GM19328 (cell line): ENCODE measurements around the gene SIRPB2.

Experiments used
- ATAC-seq: cut with Tn5 transposase; IDR thresholded peaks from one replicate; pipeline ENCODE4 v1.9.1; 2021; ENCODE audit warnings: mild to moderate bottlenecking, moderate library complexity; ENCODE audit not compliant: unreplicated experiment

Gene SIRPB2

DNA sequence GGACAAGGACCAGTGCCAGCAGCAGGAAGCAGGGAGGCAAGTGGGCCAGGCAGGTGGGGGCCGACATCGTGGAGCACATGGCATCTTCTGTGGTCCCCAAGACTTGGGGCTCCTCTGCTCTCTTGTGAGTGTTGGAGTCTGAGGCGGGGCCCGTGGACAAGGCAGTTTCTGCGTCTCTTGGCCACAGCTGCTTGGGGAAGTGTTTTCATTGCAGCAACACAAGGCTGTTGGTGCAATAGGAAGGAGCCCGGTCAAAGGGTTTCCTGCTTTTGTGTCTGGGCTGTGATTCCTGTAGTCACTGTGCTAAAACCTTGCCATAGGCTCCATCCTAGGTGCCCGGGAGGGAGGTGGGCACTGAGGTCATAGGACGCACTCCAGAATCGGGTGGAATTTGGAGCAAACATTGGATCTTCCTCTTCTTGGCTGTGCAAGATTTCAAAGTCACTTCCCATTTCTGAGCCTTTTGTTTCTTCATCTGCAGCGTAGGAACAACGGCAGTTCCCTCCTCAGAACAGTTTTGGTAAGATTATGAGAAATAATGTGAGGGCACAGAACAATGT lies at the start of gene SIRPB2:
SIRPB2 (minus strand) TSS at position 140 of the 560 bp plus-strand sequence; CDS start at position 79, 61 bp downstream.
- no peak for ATAC-seq

GRCh38 chr20:1539816-1540419 lies 48.7 kb upstream of the SIRPB2 start:
- no peak for ATAC-seq

DNA sequence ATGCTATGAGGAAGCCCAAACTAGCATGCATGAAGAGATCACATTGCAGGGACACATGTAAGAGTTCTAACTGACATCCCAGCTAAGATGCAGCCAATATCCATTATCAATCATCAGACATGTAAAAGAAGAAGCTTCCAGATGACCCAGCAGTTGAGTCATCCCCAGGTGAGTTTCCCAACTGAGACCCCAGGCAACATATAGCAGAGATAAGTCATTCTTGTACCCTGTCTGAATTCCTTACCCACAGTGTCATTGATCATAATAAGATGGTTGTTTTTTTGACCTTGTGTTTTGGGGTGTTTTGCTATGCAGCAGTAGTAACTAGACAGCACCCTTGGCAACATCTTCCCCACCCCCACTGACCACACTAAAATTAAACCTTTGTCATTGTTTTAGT lies 47.4 kb upstream of the SIRPB2 start:
- ATAC-seq, result no peak

GRCh38 chr20:1537731-1538058 lies 46.5 kb upstream of the SIRPB2 start:
- no peak for ATAC-seq

DNA sequence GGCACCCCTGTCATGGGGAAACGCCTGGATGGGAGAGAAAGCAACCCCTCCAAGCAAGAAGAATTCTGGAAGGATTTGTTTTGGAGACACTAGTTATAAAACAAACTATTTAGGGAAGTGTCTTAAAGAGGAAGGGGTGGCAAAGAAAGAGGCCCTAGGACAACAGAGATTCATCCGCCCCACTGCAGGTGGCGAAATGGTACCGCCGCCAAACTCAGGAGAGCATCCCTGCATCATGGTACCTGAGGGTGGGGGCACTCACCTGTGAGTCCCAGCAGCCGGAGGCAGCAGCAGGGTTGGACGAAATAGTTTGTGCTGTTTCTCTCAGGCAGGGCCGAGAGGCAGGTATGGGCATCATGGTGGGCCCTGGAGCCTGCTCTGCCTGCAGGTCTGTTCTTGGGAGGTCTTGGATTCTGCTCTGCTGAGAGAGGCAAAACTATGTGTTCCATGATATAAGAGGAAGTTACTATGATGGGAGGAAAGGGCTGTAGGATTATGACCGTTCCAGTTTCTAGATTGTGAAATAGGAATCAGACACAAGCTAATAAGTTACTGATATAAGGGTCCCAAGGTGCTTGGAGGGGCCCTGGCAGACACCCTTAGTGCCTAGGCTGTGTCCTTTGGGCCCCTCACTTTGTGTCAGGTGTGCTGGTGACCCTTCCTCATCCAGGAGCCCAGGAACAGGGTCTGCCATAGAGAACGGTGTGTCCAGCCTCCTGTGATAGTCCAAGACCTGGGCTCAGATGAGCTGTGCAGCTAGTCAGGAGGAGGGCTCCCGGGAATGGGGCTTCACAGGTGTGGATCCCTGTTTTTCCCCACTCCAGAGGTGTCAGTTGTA lies 45.9 kb upstream of the SIRPB2 start:
- no peak for ATAC-seq

- ATAC-seq, result peak; percentile 86
These were observed 44.4 kb upstream of the SIRPB2 start for GRCh38 chr20:1535420-1536175.

DNA sequence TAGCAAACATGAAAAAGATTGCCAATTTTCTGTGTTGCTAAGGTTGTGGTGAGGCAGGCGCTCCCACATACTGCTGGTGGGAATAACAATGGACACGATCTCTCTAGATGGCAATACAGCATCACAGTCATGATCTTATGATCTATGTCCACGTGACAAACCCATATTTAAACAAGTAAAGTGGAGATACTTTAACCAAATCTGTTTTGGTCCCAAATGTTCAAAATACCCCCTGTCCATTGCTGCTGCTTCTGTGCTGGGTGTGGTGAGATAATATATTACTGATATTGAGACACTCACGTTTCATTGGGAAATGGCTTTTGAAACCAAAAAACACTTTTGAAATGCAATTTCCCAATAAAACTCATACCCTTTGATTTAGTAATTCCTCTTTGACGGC lies 43.3 kb upstream of the SIRPB2 start:
- ATAC-seq, result no peak

- no peak for ATAC-seq
These were observed 41.8 kb upstream of the SIRPB2 start for GRCh38 chr20:1533059-1533458.

DNA sequence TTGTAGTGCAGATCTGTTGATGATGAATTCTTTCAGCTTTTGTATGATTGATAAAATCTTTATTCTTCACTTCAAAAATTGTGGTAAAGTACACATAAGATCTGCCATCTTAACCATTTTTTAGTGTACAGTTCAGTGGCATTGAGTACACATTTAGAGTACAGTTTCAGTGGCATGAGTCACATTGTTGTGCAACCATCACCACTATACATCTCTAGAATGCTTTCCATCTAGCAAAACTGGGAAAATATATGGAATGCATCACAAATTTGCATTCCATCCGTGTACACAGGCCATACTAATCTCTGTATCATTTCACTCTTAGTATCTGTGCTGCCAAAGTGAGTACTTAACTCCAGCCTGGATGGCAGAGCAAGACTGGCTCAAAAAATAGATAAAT lies 37.6 kb upstream of the SIRPB2 start:
- no peak for ATAC-seq

DNA sequence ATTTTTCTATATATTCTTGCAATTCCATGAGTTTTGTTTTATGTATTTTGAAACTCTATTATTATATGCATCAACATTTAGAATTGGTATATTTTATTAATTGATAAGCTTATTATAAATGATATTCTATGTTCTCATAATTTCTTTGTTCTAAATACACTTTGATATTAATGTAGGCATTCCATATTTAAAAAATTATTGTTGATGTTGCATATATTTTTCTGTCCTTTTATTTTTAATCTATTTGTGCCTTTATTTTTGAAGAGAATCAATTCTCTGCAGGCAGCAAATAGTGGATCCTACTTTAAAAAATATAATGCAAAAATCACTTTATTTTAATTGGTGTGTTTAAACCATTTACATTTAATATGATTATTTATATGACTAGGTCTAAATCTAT lies 36.7 kb upstream of the SIRPB2 start:
- ATAC-seq, result no peak

DNA sequence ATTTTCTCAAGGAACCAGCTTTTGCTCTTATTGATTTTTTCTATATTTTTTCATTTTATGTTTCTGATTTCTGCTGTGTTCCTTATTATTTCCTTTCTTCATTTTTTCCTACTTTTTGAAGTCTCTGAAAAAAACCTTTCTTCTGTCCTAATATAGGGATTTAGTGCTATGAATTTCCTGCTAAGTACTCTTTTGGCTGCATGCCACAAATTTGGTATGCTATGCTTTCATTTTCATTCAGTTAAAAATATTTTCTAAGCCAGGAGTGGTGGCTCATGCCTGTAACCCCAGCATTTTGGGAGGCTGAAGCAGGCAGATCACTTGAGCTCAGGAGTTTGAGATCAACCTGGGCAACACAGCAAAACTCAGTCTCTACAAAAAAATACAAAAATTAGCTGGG lies 35.7 kb upstream of the SIRPB2 start:
- no peak for ATAC-seq

GRCh38 chr20:1526310-1526709 lies 35.1 kb upstream of the SIRPB2 start:
- ATAC-seq, result no peak

GRCh38 chr20:1524004-1524403 lies 32.8 kb upstream of the SIRPB2 start:
- no peak for ATAC-seq

- ATAC-seq, result no peak
These were observed 25.8 kb upstream of the SIRPB2 start for GRCh38 chr20:1517010-1517409.

DNA sequence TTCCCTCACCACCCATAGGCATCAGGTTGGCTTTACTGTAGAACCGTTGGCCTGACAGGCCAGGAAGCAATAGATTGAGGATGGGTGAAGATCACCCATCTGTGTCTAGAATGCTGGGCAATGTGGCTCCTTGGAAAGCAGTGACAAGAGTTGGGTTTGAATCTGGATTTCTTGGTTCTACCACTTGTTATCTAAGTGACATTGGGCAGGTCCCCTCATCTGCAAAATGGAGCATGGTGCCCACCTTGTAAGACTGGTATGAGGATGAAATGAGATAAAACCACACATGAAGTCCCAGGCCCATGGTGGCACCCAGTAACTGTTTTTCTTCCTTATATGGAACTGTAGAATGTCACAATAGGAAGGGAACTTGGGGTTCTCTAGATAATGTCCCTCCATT lies 22.6 kb upstream of the SIRPB2 start:
- ATAC-seq, result no peak

GRCh38 chr20:1509237-1509636 lies 18.0 kb upstream of the SIRPB2 start:
- ATAC-seq, result no peak

DNA sequence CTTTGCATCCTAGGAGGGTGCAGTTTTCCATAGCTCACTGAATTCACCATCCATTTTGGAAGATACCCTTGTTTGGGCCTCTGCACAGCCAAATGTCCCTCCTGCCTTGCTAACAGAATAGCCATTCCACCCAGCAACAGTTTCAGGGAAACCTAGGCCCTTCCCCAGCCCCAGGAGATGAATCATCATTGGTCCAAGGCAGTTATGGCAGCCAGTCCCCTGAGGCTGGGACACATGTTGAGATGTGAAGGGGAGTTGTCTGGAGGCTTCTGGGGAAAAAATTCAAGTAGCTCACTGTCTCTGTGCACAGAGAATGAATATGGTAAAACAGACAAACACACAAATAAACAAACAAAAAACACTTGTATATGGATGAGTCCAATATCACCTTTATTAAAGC lies 17.4 kb upstream of the SIRPB2 start:
- no peak for ATAC-seq

- no peak for ATAC-seq
These were observed 16.1 kb upstream of the SIRPB2 start for GRCh38 chr20:1507276-1507675.

GRCh38 chr20:1505871-1506270 lies 14.7 kb upstream of the SIRPB2 start:
- no peak for ATAC-seq

GRCh38 chr20:1505361-1505760 lies 14.1 kb upstream of the SIRPB2 start:
- no peak for ATAC-seq

GRCh38 chr20:1503564-1504227 lies 12.5 kb upstream of the SIRPB2 start:
- peak; percentile 87 for ATAC-seq
